IPS-15b (cell line): ENCODE results near the gene RTN4RL1.

Experiments used
- H3K27me3 ChIP-seq: one replicate; pipeline ENCODE4 v1.6.1; 2013; ENCODE audit warnings: low read length; ENCODE audit not compliant: control insufficient read depth, insufficient read depth
- H3K36me3 ChIP-seq: one replicate; pipeline ENCODE4 v1.6.1; 2013; ENCODE audit warnings: low read length; ENCODE audit not compliant: control insufficient read depth, insufficient read depth
- H3K4me1 ChIP-seq: one replicate; pipeline ENCODE4 v1.6.1; 2013; ENCODE audit warnings: mild to moderate bottlenecking, low read length; ENCODE audit not compliant: control insufficient read depth, insufficient read depth
- H3K4me3 ChIP-seq: one replicate; pipeline ENCODE4 v1.5.1; 2013; ENCODE audit warnings: low read depth, low read length
- H3K9ac ChIP-seq: one replicate; pipeline ENCODE4 v1.6.1; 2013; ENCODE audit warnings: low read depth, mild to moderate bottlenecking, low read length
- H3K9me3 ChIP-seq: one replicate; pipeline ENCODE4 v1.6.1; 2013; ENCODE audit warnings: mild to moderate bottlenecking, low read length; ENCODE audit not compliant: control insufficient read depth, insufficient read depth

RTN4RL1 gene

GRCh38 chr17:1930337-1930645 lies 94.8 kb downstream of the RTN4RL1 start:
- H3K4me1 ChIP-seq: no peaks in the 10 kb centered on the region
- no peaks in the 10 kb centered on the region for H3K9me3 ChIP-seq
- H3K27me3 ChIP-seq: no peaks in the 10 kb centered on the region

GRCh38 chr17:1928976-1929375 lies 96.2 kb downstream of the RTN4RL1 start:
- no peaks in the 10 kb centered on the region for H3K36me3 ChIP-seq
- no peak overlapping the region for H3K4me3 ChIP-seq
- H3K4me1 ChIP-seq: no peaks in the 10 kb centered on the region
- H3K9me3 ChIP-seq: no peaks in the 10 kb centered on the region
- H3K9ac ChIP-seq: no peak overlapping the region
- no peaks in the 10 kb centered on the region for H3K27me3 ChIP-seq

More at GRCh38 chr17:1930337-1930645, 94.8 kb downstream of the RTN4RL1 start:
- Histone ChIP-seq H3K9ac (no peak overlapping the region), H3K4me3 (no peak overlapping the region), H3K36me3 (no peaks in the 10 kb centered on the region)

- H3K4me3 ChIP-seq: no peak overlapping the region
- no peaks in the 10 kb centered on the region for H3K4me1 ChIP-seq
- no peaks in the 10 kb centered on the region for H3K9me3 ChIP-seq
- no peak overlapping the region for H3K9ac ChIP-seq
- no peaks in the 10 kb centered on the region for H3K36me3 ChIP-seq
- H3K27me3 ChIP-seq: peaks cover 6% of the 10 kb centered on the region
Measured at GRCh38 chr17:1920948-1921351, 104.2 kb downstream of the RTN4RL1 start.

- no peak overlapping the region for H3K9ac ChIP-seq
- H3K4me3 ChIP-seq: no peak overlapping the region
- no peaks in the 10 kb centered on the region for H3K4me1 ChIP-seq
- peaks cover 6% of the 10 kb centered on the region for H3K27me3 ChIP-seq
- no peaks in the 10 kb centered on the region for H3K9me3 ChIP-seq
- no peaks in the 10 kb centered on the region for H3K36me3 ChIP-seq
Measured at GRCh38 chr17:1919201-1919600, 105.9 kb downstream of the RTN4RL1 start.

- Histone ChIP-seq H3K36me3 (no peaks in the 10 kb centered on the region), H3K9me3 (no peaks in the 10 kb centered on the region), H3K4me1 (no peaks in the 10 kb centered on the region), H3K9ac (no peak overlapping the region), H3K27me3 (peaks cover 9% of the 10 kb centered on the region), H3K4me3 (no peak overlapping the region)
Measured at GRCh38 chr17:1918346-1919162, 106.6 kb downstream of the RTN4RL1 start.

GRCh38 chr17:1916963-1917715 lies 108.0 kb downstream of the RTN4RL1 start:
- Histone ChIP-seq H3K27me3 (peaks cover 21% of the 10 kb centered on the region), H3K4me1 (no peaks in the 10 kb centered on the region), H3K9ac (no peak overlapping the region), H3K9me3 (no peaks in the 10 kb centered on the region), H3K4me3 (no peak overlapping the region), H3K36me3 (no peaks in the 10 kb centered on the region)

- Histone ChIP-seq H3K4me3 (no peak overlapping the region), H3K9ac (no peak overlapping the region), H3K9me3 (no peaks in the 10 kb centered on the region), H3K27me3 (peaks cover 29% of the 10 kb centered on the region), H3K36me3 (no peaks in the 10 kb centered on the region), H3K4me1 (no peaks in the 10 kb centered on the region)
Measured at GRCh38 chr17:1916316-1916715, 108.8 kb downstream of the RTN4RL1 start.

GRCh38 chr17:1915889-1916288 lies 109.2 kb downstream of the RTN4RL1 start:
- Histone ChIP-seq H3K9ac (no peak overlapping the region), H3K36me3 (no peaks in the 10 kb centered on the region)

GRCh38 chr17:1914661-1915083 lies 110.5 kb downstream of the RTN4RL1 start:
- Histone ChIP-seq H3K36me3 (no peaks in the 10 kb centered on the region), H3K4me1 (no peaks in the 10 kb centered on the region), H3K4me3 (no peak overlapping the region), H3K9ac (no peak overlapping the region), H3K27me3 (peaks cover 46% of the 10 kb centered on the region), H3K9me3 (no peaks in the 10 kb centered on the region)

More at GRCh38 chr17:1915889-1916288, 109.2 kb downstream of the RTN4RL1 start:
- Histone ChIP-seq H3K4me3 (no peak overlapping the region), H3K27me3 (peaks cover 33% of the 10 kb centered on the region), H3K4me1 (no peaks in the 10 kb centered on the region), H3K9me3 (no peaks in the 10 kb centered on the region)

- Histone ChIP-seq H3K4me3 (no peak overlapping the region), H3K36me3 (no peaks in the 10 kb centered on the region), H3K9me3 (no peaks in the 10 kb centered on the region), H3K9ac (no peak overlapping the region), H3K4me1 (no peaks in the 10 kb centered on the region), H3K27me3 (peaks cover 55% of the 10 kb centered on the region)
Measured at GRCh38 chr17:1913702-1914101, 111.4 kb downstream of the RTN4RL1 start.

- no peak overlapping the region for H3K9ac ChIP-seq
- peaks cover 66% of the 10 kb centered on the region for H3K27me3 ChIP-seq
- no peak overlapping the region for H3K4me3 ChIP-seq
- H3K4me1 ChIP-seq: no peaks in the 10 kb centered on the region
- H3K36me3 ChIP-seq: no peaks in the 10 kb centered on the region
- no peaks in the 10 kb centered on the region for H3K9me3 ChIP-seq
Measured at GRCh38 chr17:1912146-1912545, 113.0 kb downstream of the RTN4RL1 start.

- Histone ChIP-seq H3K4me3 (no peak overlapping the region), H3K36me3 (no peaks in the 10 kb centered on the region), H3K9ac (no peak overlapping the region), H3K9me3 (no peaks in the 10 kb centered on the region), H3K4me1 (no peaks in the 10 kb centered on the region), H3K27me3 (peaks cover 84% of the 10 kb centered on the region)
Measured at GRCh38 chr17:1909985-1910384, 115.1 kb downstream of the RTN4RL1 start.
